HG02642 (cell line): Measurements from ENCODE around the gene RBM4B.
"Not testable (repeated sequence)": the region's sequence is repeated elsewhere in the genome, so short reads cannot be mapped to it uniquely, and the experiment has no call there.

Source experiments
- ATAC-seq: cut with Tn5 transposase; IDR thresholded peaks from one replicate; pipeline ENCODE4 v1.9.1; 2021; ENCODE audit warnings: mild to moderate bottlenecking; ENCODE audit not compliant: unreplicated experiment, poor library complexity

RBM4B gene

GRCh38 chr11:66651016-66651415 is 26.7 kb downstream of the RBM4B start:
- ATAC-seq = no peak

DNA sequence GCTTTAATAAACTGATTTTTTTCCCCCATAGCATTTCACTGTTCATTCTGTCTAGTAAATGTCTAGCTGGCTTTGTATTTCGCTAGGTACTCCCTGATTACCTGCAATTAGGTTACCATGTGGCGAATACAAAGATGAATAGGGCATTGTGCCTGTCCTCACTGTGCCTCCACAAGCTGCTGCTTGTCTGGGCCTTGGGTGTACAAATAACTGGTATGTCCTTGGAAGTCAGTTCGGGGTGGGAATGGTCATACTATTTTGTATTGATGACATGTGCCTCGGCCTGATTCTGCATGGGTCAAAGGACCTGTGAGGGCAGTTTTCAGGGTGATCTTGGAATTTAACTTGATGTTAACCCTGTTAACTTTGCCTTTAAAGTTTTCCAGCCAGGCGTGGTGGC is 27.8 kb downstream of the RBM4B start:
- no peak for ATAC-seq

DNA sequence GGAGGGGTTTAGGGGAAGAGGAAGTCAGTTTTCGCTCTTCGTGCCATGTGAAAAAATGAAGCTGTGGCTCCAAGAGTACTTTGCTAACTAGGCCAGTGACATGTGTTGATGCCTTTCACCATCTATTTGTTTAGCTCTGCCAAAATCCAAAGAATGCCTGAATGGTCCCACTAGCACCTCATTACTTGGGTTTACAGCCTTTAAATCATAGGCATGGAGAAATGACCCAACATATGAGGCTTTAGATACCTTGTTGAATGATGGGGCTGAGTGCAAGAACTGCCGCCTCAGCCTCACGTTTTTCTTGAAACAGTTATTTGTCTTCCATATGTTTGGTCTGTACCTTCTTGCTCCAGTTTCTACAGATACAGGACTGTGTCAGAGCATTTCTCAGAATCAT is 30.9 kb downstream of the RBM4B start:
- no peak for ATAC-seq

- no peak for ATAC-seq
Measured at GRCh38 chr11:66643745-66644437, 33.8 kb downstream of the RBM4B start.

DNA sequence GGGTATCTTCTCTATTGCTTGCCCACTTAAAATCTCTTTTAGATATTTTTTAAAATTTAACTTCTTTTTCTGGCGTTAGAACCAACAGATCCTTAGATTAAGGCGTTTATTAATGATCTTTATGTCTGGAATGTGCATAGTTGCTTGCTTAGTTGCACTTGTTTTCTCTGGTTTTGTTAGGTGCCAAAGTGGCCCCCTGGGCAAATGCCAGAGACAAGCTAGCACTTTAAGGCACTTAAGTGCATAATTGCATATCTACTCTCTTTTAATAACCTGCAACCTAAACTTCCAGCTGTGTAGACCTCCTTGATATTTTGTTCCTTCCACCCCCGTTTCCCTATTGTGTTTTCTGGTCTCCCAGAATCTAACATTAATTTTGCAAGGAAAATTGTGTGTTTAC is 35.9 kb downstream of the RBM4B start:
- ATAC-seq = no peak

DNA sequence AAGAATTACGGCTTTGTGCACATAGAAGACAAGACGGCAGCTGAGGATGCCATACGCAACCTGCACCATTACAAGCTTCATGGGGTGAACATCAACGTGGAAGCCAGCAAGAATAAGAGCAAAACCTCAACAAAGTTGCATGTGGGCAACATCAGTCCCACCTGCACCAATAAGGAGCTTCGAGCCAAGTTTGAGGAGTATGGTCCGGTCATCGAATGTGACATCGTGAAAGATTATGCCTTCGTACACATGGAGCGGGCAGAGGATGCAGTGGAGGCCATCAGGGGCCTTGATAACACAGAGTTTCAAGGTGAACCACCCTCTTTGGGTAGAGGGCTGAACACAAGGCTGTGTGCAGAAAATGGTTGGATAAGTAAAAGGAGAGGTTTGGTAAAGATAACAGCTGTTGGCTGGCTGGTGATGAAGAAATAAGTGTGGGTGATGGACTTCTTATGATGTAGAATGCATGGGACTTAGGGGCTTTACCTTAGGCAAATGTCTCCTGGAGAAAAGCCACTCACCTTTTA is 37.8 kb downstream of the RBM4B start:
- ATAC-seq = not testable (repeated sequence)

GRCh38 chr11:66639066-66639813 is 38.4 kb downstream of the RBM4B start:
- ATAC-seq = no peak

GRCh38 chr11:66638177-66639065 is 39.3 kb downstream of the RBM4B start, which contains the start of gene RBM4:
TSS of gene RBM4 (plus strand) at chr11:66638703. CDS start at chr11:66639712, 1,009 bp downstream.
- peak; percentile 96 for ATAC-seq

GRCh38 chr11:66637557-66638176 is 40.0 kb downstream of the RBM4B start:
- ATAC-seq = no peak

- no peak for ATAC-seq
Measured at GRCh38 chr11:66636411-66636810, 41.3 kb downstream of the RBM4B start.

GRCh38 chr11:66632952-66633351 is 44.7 kb downstream of the RBM4B start:
- ATAC-seq = no peak

GRCh38 chr11:66631883-66632282 is 45.8 kb downstream of the RBM4B start:
- ATAC-seq = no peak

- ATAC-seq = no peak
Measured at GRCh38 chr11:66629356-66629755, 48.3 kb downstream of the RBM4B start.

- ATAC-seq = no peak
Measured at GRCh38 chr11:66628061-66628603, 49.6 kb downstream of the RBM4B start.

- ATAC-seq = no peak
Measured at GRCh38 chr11:66626926-66627325, 50.8 kb downstream of the RBM4B start.

GRCh38 chr11:66626382-66626781 is 51.3 kb downstream of the RBM4B start:
- no peak for ATAC-seq

- ATAC-seq = no peak
Measured at GRCh38 chr11:66625752-66626149, 51.9 kb downstream of the RBM4B start.

DNA sequence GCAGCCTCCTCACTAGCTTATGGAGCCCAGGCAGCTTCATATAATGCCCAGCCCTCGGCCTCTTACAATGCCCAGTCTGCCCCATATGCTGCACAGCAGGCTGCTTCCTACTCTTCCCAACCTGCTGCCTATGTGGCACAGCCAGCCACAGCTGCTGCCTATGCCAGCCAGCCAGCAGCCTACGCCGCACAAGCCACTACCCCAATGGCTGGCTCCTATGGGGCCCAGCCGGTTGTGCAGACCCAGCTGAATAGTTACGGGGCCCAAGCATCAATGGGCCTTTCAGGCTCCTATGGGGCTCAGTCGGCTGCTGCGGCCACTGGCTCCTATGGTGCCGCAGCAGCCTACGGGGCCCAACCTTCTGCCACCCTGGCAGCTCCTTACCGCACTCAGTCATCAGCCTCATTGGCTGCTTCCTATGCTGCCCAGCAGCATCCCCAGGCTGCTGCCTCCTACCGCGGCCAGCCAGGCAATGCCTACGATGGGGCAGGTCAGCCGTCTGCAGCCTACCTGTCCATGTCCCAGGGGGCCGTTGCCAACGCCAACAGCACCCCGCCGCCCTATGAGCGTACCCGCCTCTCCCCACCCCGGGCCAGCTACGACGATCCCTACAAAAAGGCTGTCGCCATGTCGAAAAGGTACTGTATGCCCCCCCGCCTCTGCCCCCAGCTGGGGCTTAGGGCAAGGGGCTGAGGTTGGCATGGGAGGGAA is 52.5 kb downstream of the RBM4B start:
- no peak for ATAC-seq

DNA sequence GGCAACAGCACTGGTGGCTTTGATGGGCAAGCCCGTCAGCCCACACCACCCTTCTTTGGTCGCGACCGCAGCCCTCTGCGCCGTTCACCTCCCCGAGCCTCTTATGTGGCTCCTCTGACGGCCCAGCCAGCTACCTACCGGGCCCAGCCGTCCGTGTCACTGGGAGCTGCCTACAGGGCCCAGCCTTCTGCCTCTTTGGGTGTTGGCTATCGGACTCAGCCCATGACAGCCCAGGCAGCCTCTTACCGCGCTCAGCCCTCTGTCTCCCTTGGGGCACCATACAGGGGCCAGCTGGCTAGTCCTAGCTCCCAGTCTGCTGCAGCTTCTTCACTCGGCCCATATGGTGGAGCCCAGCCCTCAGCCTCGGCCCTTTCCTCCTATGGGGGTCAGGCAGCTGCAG is 53.2 kb downstream of the RBM4B start:
- ATAC-seq = no peak
